Stimulated activated effector memory CD8-positive, alpha-beta T cell treated with anti-CD3 and anti-CD28 coated beads, Interleukin-12 subunit alpha, Interleukin-12 subunit beta, amount 100 ng/mL, for 72 hours (primary cell): ENCODE data around the gene MECP2.

Experiments
- ATAC-seq: fragments of 150-1000 bp; cut with Tn5 transposase; 2 replicates; pipeline ENCODE4 v1.10.0; 2021
- DNase-seq, 2 donors: peaks; one replicate each; pipeline ENCODE4 v3.0.0; 2021 to 2022; ENCODE audit warnings: low spot score in 2 of 2
- H3K27ac Mint-ChIP-seq: one replicate; pipeline ENCODE4 v1.8.0; 2022; ENCODE audit warnings: mild to moderate bottlenecking, mixed read lengths
- H3K36me3 Mint-ChIP-seq: one replicate; pipeline ENCODE4 v1.8.0; 2022; ENCODE audit warnings: mild to moderate bottlenecking, mixed read lengths
- H3K4me1 Mint-ChIP-seq: one replicate; pipeline ENCODE4 v1.8.0; 2022; ENCODE audit warnings: mixed read lengths
- H3K4me3 Mint-ChIP-seq: one replicate; pipeline ENCODE4 v1.8.0; 2022; ENCODE audit warnings: mild to moderate bottlenecking, mixed read lengths
- H3K9me3 Mint-ChIP-seq: one replicate; pipeline ENCODE4 v1.8.0; 2022; ENCODE audit warnings: mixed read lengths

MECP2 gene

GRCh38 chrX:154023276-154024000 is 74.1 kb downstream of the MECP2 start:
- ATAC-seq, result no peak
- peaks cover 48% of the 10 kb centered on the region for H3K36me3 Mint-ChIP-seq
- H3K9me3 Mint-ChIP-seq, result no peaks in the 10 kb centered on the region
- no peak overlapping the region for H3K4me3 Mint-ChIP-seq
- no peak for DNase-seq
- peaks cover 6% of the 10 kb centered on the region for H3K4me1 Mint-ChIP-seq
- peak overlapping the region; percentile 68 for H3K27ac Mint-ChIP-seq

DNA sequence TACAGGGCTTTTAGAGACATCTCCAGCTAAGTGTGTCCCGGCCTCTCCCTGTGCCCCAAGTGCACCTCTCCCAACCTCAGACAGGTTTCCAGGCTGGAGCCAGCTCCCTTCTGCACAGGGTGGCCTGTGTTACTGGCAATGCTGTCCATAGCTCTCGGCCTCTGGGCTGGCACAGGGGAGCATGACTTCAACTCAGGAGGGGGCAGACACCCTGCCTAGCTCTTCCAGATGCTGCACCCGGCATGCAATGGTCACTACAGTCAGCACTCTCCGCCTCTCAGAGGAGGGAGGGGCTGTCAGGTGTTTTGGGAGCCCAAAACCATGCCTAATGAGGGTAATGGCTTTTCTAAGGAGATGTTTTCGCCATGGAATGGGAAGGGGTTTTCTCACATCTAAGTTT is 75.4 kb downstream of the MECP2 start:
- Mint-ChIP-seq H3K27ac (no peak overlapping the region), H3K9me3 (no peaks in the 10 kb centered on the region), H3K36me3 (peaks cover 48% of the 10 kb centered on the region), H3K4me3 (no peak overlapping the region), H3K4me1 (peaks cover 6% of the 10 kb centered on the region)
- ATAC-seq (no peak), DNase-seq (no peak)

GRCh38 chrX:154021131-154021611 is 76.3 kb downstream of the MECP2 start:
- DNase-seq (no peak), ATAC-seq (peak; percentile 43)
- peak overlapping the region; percentile 95 for H3K27ac Mint-ChIP-seq
- peaks cover 46% of the 10 kb centered on the region for H3K36me3 Mint-ChIP-seq
- H3K4me1 Mint-ChIP-seq, result peaks cover 6% of the 10 kb centered on the region
- H3K4me3 Mint-ChIP-seq, result peak overlapping the region; percentile 87
- H3K9me3 Mint-ChIP-seq, result no peaks in the 10 kb centered on the region

DNA sequence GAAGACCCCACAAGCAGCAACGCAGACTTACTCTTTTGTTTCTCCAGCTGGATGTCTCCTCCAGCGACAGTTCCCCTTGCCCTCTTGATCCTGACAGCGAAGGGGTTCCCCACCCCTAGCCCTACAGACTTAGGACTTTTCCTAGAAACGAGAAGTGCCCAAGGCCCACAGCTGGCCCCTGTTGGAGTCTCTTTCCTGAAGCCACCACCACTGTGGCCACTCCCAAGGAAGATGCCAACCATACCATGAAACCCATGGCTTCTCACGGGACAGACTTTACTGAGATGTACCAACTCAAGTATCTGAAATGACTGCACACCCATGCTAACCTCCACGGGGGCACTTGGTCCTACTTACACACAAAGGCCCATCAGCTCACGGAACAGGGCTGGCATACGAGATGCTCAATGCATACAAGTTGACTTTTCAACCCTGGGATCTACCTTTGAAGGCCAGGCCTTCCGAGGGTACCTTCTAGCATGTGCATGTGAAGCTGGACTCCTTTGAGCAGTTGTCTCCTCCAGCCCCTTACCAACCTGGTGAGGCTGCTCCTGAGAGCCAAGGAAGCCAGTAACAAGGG is 76.9 kb downstream of the MECP2 start:
- peaks cover 46% of the 10 kb centered on the region for H3K36me3 Mint-ChIP-seq
- H3K27ac Mint-ChIP-seq, result peak overlapping the region; percentile 95
- peaks cover 11% of the 10 kb centered on the region for H3K4me1 Mint-ChIP-seq
- H3K9me3 Mint-ChIP-seq, result no peaks in the 10 kb centered on the region
- DNase-seq, result no peak
- ATAC-seq, result peak; percentile 44
- H3K4me3 Mint-ChIP-seq, result peak overlapping the region; percentile 87

- DNase-seq (peak; percentile 41 to 72), ATAC-seq (peak; percentile 84)
- peaks cover 53% of the 10 kb centered on the region for H3K36me3 Mint-ChIP-seq
- peaks cover 13% of the 10 kb centered on the region for H3K4me1 Mint-ChIP-seq
- peak within 1 kb of the TSS; percentile 87 for H3K4me3 Mint-ChIP-seq
- H3K9me3 Mint-ChIP-seq, result no peaks in the 10 kb centered on the region
- H3K27ac Mint-ChIP-seq, result peak within 1 kb of the TSS; percentile 95
Measured at GRCh38 chrX:154019633-154020528, 77.6 kb downstream of the MECP2 start, which contains the start of gene IRAK1. IRAK1 (minus strand) TSS chrX:154019902; CDS start chrX:154019812, 90 bp downstream.

DNA sequence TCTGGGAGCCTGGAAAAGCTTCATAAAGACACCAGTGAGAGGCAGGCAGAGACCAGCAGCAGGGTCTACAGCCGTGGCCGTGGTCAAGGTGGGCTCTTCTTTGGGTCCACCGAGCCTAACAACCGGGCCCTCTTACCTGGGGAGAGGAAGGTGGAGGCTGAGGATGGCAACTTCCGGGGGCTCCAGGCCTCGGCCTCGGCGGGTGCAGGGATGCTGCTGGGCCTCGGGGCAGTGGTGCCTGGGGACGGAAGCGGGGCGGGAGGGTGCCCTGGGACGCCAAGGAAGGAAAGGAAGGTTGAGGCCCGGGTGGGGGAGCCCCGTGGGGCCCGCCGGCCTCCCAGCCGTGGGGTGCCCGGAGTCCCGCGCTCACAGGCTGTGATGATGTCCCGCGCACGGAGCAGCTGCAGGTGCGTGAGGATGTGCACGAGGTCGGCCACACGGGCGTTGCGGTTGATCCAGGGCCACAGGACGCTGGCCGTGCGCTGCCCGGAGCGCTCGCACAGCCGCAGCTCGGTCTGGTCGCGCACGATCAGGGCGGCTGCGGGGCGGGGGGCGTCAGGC is 78.4 kb downstream of the MECP2 start:
- Mint-ChIP-seq H3K36me3 (peaks cover 60% of the 10 kb centered on the region), H3K27ac (peak overlapping the region; percentile 95), H3K4me3 (peak overlapping the region; percentile 82), H3K9me3 (no peaks in the 10 kb centered on the region), H3K4me1 (peaks cover 13% of the 10 kb centered on the region)
- ATAC-seq (peak; percentile 31), DNase-seq (peak in 1 of 2 donors; percentile 55)

DNA sequence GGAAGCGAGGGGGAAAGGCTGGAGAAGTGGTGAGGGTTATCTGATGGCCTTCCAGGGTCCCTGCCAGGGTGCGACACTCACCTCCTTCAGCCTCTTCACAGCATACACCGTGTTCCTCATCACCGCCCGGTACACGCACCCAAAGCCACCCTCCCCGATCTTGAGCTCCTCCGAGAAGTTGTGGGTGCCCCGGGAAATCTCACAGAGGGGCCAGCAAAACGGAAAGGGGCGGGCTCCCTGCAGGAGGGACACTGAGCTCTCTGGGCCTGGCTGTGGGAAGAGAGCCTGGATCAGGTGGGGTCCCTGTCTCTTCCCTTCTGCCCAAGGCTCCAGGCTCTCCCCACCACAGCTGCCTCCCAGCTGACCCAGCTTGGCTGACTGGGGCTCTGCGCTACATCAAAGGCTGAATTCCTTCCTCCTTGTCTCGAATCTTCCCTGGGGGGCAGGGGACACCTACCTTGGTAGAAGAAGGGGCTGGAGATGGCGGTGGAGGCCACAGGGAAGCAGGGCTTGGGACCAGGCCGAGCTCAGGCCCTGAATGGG is 78.9 kb downstream of the MECP2 start:
- Mint-ChIP-seq H3K9me3 (no peaks in the 10 kb centered on the region), H3K4me1 (peaks cover 13% of the 10 kb centered on the region), H3K27ac (peak overlapping the region; percentile 95), H3K36me3 (peaks cover 65% of the 10 kb centered on the region), H3K4me3 (peak overlapping the region; percentile 82)
- ATAC-seq, result no peak
- DNase-seq, result no peak

DNA sequence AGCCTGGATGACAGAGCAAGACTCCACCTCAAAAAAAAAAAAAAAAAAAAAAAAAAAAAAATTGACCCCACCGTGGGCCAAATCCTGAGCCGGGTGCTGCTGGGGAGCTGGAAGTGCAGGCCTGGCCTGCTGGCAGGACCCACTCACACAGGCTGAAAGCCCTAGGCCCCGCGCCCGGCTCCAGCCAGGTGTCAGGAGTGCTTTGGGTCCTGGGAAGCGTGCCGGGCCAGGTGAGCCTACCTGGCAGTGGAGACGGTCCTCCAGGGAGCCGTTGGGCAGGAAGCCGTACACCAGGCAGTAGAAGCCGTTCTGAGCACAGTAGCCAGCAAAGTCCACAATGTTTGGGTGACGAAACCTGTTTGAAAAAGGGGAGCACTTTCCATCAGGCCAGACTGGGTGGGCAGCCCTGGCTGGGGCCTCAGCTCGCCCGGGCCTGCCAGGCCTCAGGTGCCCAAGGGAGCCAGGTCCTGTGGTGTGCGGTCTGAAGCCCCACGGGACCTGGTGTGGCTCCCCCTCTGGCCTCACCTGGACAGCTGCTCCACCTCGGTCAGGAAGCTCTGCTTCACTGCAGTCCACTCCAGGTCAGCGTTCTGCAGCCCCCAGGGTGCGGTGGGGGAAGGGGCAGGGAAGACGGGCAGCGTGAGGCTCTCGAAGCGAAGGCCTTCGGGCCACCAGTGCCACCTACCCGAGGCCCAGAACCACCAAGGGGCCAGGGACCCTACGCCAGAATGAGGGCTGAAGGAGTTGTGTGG is 79.6 kb downstream of the MECP2 start:
- DNase-seq (no peak), ATAC-seq (no peak)
- Mint-ChIP-seq H3K36me3 (peaks cover 71% of the 10 kb centered on the region), H3K27ac (peak overlapping the region; percentile 95), H3K9me3 (no peaks in the 10 kb centered on the region), H3K4me1 (peaks cover 13% of the 10 kb centered on the region), H3K4me3 (peak overlapping the region; percentile 82)

DNA sequence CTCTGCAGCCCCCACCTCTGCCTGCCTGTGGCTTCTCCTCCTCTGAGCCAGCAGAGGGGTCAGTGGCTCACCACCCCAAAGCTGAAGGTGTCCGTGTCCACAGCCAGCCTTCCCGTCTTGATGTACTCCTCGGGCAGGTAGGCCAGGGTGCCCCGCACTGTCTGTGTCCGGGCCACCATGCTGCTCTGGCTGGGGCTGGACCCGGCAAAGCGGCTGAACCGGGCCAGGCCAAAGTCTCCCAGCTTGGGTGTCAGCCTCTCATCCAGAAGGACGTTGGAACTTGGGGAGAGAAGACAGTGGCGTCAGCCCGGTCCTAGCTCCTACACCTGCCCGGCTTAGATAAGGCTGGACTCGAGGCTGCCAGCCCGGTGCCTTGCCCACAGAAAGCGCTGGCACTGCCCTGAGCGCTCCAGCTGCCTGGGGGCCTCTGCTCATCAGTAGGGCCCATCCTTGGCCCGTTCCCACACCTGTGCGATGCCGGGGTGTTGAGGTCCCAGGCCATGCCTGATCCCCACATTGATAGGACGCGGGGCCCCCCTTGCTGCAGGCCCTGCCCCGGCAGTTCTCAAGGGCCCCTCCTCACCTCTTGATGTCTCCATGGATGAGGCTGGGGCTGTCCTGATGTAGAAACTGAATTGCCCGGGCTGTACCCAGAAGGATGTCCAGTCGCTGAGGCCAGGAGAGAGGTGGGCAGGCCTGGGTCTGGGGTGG is 81.0 kb downstream of the MECP2 start:
- Mint-ChIP-seq H3K4me3 (peak overlapping the region; percentile 37), H3K36me3 (peaks cover 81% of the 10 kb centered on the region), H3K27ac (peak overlapping the region; percentile 93), H3K9me3 (no peaks in the 10 kb centered on the region), H3K4me1 (peaks cover 13% of the 10 kb centered on the region)
- DNase-seq (no peak), ATAC-seq (no peak)

DNA sequence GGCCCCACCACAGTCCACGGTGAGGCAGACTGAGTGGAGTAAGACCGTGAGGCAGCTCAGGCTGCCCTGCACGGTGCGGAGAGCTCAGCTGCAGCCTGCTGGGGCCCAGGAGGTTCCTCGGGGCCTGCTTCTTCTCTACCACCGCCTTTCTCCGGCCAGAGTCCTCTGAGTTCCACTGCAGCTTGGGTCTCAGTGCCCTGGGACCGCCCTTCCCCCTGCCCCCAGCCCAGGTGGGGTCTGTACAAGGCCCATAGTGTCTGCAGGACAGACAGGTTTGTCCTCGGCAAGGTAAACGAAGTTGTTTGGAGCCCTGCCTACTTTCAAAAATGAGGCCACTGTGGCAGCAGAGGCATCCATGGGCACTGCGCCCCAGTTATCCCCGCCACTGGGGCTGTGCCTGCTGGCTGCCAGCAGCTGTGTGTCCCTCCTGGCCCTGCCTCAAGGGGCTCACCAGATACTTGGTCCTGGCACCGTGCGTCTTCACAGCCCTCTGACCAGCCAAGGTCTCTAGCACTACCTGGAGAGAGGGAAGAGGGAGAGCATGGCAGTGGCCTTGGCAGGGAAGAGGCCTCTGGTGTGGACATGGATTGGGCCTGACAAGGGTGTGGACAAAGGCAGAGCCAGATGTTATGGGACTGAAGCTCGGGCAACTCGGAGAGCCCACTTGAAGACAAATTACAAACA is 81.8 kb downstream of the MECP2 start:
- H3K27ac Mint-ChIP-seq, result peak overlapping the region; percentile 93

GRCh38 chrX:154014429-154015380 is 82.8 kb downstream of the MECP2 start:
- no peak for ATAC-seq
- Mint-ChIP-seq H3K27ac (peak overlapping the region; percentile 48), H3K4me3 (no peak overlapping the region), H3K4me1 (peaks cover 7% of the 10 kb centered on the region), H3K9me3 (no peaks in the 10 kb centered on the region), H3K36me3 (peaks cover 87% of the 10 kb centered on the region)
- DNase-seq, result no peak

More for the DNA sequence above, 81.8 kb downstream of the MECP2 start:
- DNase-seq (no peak), ATAC-seq (no peak)
- Mint-ChIP-seq H3K9me3 (no peaks in the 10 kb centered on the region), H3K36me3 (peaks cover 86% of the 10 kb centered on the region), H3K4me1 (peaks cover 7% of the 10 kb centered on the region), H3K4me3 (peak overlapping the region; percentile 37)

DNA sequence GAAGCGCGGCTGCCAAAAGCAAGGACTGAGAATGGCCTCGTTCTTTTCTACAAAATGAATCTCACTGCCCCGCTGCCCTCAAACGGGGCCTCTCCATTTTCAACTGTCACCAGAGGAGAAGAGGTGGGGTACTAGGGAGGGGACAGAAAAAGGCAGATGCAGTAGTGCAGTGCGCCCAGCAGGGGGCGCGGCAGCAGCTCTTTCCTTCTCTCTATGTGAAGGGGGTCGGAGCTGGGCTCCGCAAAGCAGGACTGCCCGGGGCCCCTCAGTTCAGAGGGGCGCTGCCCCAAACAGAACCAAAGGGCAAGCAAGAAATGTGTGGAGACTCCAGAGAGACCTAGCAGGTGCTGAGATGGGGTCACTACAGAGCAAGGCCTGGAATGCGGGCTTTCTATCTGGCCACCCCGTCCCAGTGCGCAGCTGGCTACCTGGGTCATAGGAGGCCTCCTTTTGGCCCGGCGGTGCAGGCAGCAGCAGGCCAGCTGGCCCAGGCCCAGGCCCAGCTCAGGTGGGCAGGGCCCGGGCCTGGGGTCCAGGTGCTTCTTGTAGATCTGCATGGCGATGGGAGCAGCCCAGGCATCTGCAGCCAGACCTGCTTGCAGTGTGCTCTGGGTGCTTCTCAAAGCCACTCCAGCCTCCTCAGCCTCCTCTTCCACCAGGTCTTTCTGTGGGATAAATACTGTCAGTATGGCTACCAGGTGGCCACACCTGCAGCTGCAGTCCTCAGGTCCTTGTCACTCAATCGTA is 83.7 kb downstream of the MECP2 start:
- Mint-ChIP-seq H3K9me3 (no peaks in the 10 kb centered on the region), H3K27ac (peak overlapping the region; percentile 48), H3K36me3 (peaks cover 92% of the 10 kb centered on the region), H3K4me1 (peaks cover 7% of the 10 kb centered on the region), H3K4me3 (no peak overlapping the region)
- ATAC-seq (peak; percentile 78), DNase-seq (peak in 1 of 2 donors; percentile 65)
